Measurements from ENCODE around the gene THBD.
A peak's percentile ranks its signal among the peaks of the same experiment; 100 is the strongest.

The THBD gene

DNA sequence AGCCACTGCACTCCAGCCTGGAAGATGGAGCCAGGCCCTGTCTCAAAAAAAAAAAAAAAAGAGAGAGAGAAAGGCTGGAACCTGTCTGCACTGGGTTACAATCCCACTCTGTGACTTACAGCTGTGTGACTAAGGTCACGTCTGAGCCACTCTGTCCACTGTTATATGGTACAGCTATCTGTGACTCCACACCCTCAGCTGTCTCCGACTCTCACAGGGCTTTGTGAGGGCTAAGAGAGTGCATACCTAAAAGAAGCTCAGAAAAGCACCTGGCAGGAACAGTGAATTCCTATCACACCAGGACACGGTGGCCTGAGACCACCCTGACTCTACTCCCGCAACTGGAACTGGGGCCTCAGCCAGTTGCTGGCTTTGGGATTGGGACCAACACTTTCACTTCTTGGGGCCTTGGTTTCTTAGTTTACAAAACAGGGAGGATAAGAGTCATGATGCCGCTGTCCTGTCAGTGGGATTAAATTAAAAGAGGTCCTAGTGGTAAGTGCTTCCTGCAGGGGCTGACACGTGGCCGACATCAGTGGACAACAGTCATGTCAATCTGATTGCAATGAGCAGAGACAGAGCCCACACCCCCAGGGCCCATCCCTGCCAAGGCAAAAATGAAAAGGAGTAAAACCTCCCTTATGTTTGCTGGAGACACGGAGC lies 42.4 kb upstream of the THBD start:
- no peaks in the 10 kb centered on the region for H3K36me3 ChIP-seq
- no peak overlapping the region for H3K27ac ChIP-seq
- peaks cover 19 to 21% of the 10 kb centered on the region in 2 experiments for H3K4me1 ChIP-seq (ENCODE audit: control insufficient read depth in 1 of 2, insufficient read depth in 1 of 2, low read depth in 1 of 2, low read length in 1 of 2)
- TF ChIP-seq, protein P1, sequence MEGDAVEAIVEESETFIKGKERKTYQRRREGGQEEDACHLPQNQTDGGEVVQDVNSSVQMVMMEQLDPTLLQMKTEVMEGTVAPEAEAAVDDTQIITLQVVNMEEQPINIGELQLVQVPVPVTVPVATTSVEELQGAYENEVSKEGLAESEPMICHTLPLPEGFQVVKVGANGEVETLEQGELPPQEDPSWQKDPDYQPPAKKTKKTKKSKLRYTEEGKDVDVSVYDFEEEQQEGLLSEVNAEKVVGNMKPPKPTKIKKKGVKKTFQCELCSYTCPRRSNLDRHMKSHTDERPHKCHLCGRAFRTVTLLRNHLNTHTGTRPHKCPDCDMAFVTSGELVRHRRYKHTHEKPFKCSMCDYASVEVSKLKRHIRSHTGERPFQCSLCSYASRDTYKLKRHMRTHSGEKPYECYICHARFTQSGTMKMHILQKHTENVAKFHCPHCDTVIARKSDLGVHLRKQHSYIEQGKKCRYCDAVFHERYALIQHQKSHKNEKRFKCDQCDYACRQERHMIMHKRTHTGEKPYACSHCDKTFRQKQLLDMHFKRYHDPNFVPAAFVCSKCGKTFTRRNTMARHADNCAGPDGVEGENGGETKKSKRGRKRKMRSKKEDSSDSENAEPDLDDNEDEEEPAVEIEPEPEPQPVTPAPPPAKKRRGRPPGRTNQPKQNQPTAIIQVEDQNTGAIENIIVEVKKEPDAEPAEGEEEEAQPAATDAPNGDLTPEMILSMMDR (IDR thresholded peaks at IDR 0.05), result no peak
- H3K4me3 ChIP-seq (ENCODE audit: low read depth in 1 of 2, low read length in 1 of 2), result no peak overlapping the region
- H3K9me3 ChIP-seq, result no peaks in the 10 kb centered on the region
- H3K27me3 ChIP-seq, result peaks cover 26% of the 10 kb centered on the region

- H3K27me3 ChIP-seq, result peaks cover 17% of the 10 kb centered on the region
- peaks cover 23 to 29% of the 10 kb centered on the region in 2 experiments for H3K4me1 ChIP-seq (ENCODE audit: control insufficient read depth in 1 of 2, insufficient read depth in 1 of 2, low read depth in 1 of 2, low read length in 1 of 2)
- TF ChIP-seq, protein P1 (IDR thresholded peaks at IDR 0.05), result no peak
Measured at GRCh38 chr20:23090878-23091277, 41.4 kb upstream of the THBD start.

DNA sequence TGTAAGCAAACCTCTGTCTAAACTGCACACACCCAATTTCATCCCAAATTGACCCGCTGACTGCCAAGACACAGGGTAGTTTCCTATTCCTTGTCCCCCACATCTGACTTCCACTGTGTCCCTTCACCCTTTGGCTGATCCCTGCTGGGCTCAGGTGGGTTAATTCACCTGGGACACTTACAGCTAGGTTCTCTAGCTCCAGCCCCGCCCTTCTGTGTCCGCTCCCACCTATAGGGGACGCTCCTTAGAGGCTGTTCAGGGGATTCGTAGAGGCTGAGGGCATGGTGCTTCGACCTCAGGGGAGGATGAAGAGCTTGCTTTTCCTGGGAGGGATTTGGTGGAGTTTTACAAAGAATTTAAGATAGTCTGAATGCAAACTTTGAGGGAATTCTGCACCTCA lies 40.7 kb upstream of the THBD start:
- TF ChIP-seq, protein P1 (IDR thresholded peaks at IDR 0.05), result no peak
- no peaks in the 10 kb centered on the region for H3K36me3 ChIP-seq

More at GRCh38 chr20:23090878-23091277, 41.4 kb upstream of the THBD start:
- Histone ChIP-seq H3K4me3 (ENCODE audit: low read depth in 1 of 2, low read length in 1 of 2) (no peak overlapping the region), H3K36me3 (no peaks in the 10 kb centered on the region), H3K27ac (no peak overlapping the region), H3K9me3 (no peaks in the 10 kb centered on the region)

DNA sequence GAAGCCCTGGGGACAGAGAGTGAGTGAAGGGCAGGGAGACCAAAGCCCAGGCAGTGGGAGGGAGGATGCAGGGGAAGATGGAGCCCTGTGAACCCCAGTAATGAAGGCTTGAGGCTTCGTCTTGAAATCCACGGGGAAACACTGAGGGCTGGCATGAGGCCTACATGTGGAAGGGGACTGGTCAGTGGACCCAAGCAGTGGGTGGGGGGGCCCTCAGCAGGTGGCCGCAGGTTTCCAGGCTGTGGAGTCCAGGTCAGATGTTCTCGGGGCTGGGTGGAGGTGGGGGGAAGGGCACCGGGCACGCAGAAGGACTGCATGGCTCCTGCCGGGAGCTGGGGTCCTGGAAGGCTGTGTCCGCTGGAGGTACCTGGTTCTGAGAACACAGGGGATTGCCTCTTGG lies 39.4 kb upstream of the THBD start:
- no peak overlapping the region for H3K27ac ChIP-seq
- H3K4me3 ChIP-seq (ENCODE audit: low read depth in 1 of 2, low read length in 1 of 2), result no peak overlapping the region
- no peaks in the 10 kb centered on the region for H3K36me3 ChIP-seq
- no peaks in the 10 kb centered on the region for H3K9me3 ChIP-seq
- peaks cover 3% of the 10 kb centered on the region for H3K27me3 ChIP-seq
- peaks cover 35 to 43% of the 10 kb centered on the region in 2 experiments for H3K4me1 ChIP-seq (ENCODE audit: control insufficient read depth in 1 of 2, insufficient read depth in 1 of 2, low read depth in 1 of 2, low read length in 1 of 2)
- TF ChIP-seq, protein P1 (IDR thresholded peaks at IDR 0.05), result no peak

More for the DNA sequence above, 40.7 kb upstream of the THBD start:
- H3K27me3 ChIP-seq, result peaks cover 16% of the 10 kb centered on the region
- no peak overlapping the region for H3K27ac ChIP-seq
- no peaks in the 10 kb centered on the region for H3K9me3 ChIP-seq
- no peak overlapping the region for H3K4me3 ChIP-seq (ENCODE audit: low read depth in 1 of 2, low read length in 1 of 2)
- peaks cover 22 to 32% of the 10 kb centered on the region in 2 experiments for H3K4me1 ChIP-seq (ENCODE audit: control insufficient read depth in 1 of 2, insufficient read depth in 1 of 2, low read depth in 1 of 2, low read length in 1 of 2)

DNA sequence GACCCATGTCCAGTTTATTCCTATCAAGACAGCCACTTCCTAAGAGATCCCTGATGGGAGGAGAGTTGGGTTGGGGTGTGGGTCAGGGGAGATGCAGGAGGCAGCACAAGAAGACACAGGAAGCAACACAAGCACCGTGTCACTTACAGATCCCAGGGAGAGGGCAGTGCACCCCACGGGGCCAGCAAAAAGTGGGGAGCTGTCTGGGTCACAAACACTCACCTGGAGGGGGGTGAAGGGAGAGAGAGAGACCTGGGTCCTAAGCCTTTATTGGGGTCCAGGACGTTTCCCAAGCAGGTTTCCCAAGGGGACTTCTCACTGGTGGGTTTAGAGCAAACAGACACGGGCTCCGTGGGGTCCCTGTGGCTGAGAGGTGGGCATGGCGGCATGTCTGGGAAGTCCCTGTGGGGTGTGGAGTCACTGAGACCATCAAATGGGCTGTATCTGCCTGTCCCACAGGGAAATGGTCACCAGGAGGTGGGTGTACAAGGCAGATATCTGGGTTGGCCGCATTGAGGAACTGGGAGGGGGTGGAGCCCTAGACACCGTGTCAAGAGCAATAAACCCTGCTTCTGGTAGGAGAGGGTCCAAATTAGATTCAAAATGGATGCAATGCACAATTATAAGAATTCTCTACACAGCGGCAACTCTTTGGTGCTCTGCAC lies 38.2 kb upstream of the THBD start:
- Histone ChIP-seq H3K36me3 (peaks cover 2% of the 10 kb centered on the region), H3K27me3 (no peaks in the 10 kb centered on the region), H3K9me3 (no peaks in the 10 kb centered on the region), H3K4me1 (ENCODE audit: control insufficient read depth in 1 of 2, insufficient read depth in 1 of 2, low read depth in 1 of 2, low read length in 1 of 2) (peaks cover 42 to 49% of the 10 kb centered on the region in 2 experiments), H3K27ac (peak overlapping the region; percentile 99), H3K4me3 (ENCODE audit: low read depth in 1 of 2, low read length in 1 of 2) (peak overlapping the region in 1 of 2 experiments; percentile 90)
- TF ChIP-seq, protein P1 (IDR thresholded peaks at IDR 0.05), result no peak

Data from neutrophil (primary cell).